Suprapubic skin (tissue), 4 donors: ENCODE data around the gene DCAF15.

Experiments used
- EP300 ChIP-seq: sonication (generic); formaldehyde crosslinking; IDR thresholded peaks from one replicate; pipeline ENCODE4 v1.6.1; 2017; ENCODE audit warnings: antibody characterized with exemption
- POLR2A ChIP-seq, 2 donors: fragments of 450-650 bp; IDR thresholded peaks; one replicate each; pipeline ENCODE4 v1.6.1; 2017; ENCODE audit warnings: antibody characterized with exemption in 2 of 2, mild to moderate bottlenecking in 2 of 2, moderate library complexity in 2 of 2
- POLR2AphosphoS5 ChIP-seq, 3 donors: sonication (generic); formaldehyde crosslinking; IDR thresholded peaks; one replicate each; pipeline ENCODE4 v1.6.1; 2017; ENCODE audit warnings: antibody characterized with exemption in 3 of 3
- TF ChIP-seq, protein P1 (sequence below), 2 donors: fragments of 200-600 bp in 1 of 2; fragments of 450-650 bp in 1 of 2; sonication (generic) in 1 of 2; IDR thresholded peaks; one replicate each; pipeline ENCODE4 v1.5.1; 2016 to 2019; ENCODE audit warnings: antibody characterized with exemption in 2 of 2, mild to moderate bottlenecking in 1 of 2, moderate library complexity in 1 of 2

DNA sequence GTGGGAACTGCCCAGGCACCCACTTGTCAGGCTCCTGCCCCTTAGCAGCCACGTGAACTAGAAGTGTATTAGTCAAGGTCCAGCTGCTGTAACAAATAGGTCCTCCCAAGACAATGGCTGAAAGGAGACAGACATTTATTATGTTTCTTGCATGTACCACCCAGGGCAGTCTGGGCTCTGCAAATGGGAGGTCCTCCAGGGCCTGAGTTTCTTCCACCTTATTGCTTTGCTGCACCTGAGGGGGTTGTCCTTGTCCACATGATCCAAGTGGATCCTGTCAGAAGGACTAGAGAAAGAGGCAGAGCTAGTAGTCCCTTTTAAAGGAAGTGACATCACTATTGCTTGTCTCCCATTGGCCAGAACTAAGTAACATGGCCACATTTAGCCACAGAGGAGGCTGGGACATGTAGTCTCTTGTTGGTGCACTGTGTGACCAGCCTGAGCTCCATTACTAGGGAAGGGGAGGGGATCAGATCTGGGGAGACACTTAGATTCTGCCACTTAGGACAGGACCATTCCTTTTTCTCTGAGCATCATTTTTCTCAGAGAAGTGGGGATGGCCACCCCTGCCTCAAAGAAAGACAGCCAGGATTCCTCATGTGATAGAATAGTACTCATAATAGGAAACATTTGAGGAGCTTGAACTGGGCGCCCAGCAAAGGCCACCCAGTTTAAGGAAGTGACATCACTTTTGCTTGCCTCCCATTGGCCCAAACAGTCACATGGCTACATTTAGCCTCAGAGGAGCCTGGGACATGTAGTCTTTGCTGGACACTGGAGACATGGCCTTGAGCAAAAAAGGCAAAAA lies 31.2 kb upstream of the DCAF15 start:
- TF ChIP-seq, protein P1, sequence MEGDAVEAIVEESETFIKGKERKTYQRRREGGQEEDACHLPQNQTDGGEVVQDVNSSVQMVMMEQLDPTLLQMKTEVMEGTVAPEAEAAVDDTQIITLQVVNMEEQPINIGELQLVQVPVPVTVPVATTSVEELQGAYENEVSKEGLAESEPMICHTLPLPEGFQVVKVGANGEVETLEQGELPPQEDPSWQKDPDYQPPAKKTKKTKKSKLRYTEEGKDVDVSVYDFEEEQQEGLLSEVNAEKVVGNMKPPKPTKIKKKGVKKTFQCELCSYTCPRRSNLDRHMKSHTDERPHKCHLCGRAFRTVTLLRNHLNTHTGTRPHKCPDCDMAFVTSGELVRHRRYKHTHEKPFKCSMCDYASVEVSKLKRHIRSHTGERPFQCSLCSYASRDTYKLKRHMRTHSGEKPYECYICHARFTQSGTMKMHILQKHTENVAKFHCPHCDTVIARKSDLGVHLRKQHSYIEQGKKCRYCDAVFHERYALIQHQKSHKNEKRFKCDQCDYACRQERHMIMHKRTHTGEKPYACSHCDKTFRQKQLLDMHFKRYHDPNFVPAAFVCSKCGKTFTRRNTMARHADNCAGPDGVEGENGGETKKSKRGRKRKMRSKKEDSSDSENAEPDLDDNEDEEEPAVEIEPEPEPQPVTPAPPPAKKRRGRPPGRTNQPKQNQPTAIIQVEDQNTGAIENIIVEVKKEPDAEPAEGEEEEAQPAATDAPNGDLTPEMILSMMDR (IDR thresholded peaks at IDR 0.05) = no peak
- no peak for TF ChIP-seq EP300
- TF ChIP-seq POLR2A (IDR thresholded peaks at IDR 0.05) = no peak
- no peak for TF ChIP-seq POLR2AphosphoS5 (IDR thresholded peaks at IDR 0.05)
